GM12875 (cell line): ENCODE results near the gene SCYGR8.

Experiments used
- H3K4me3 ChIP-seq: one replicate; pipeline ENCODE4 v1.5.1; 2011; ENCODE audit warnings: low read depth, low read length, control low read depth
- CTCF ChIP-seq: IDR thresholded peaks from 2 replicates; pipeline ENCODE4 v1.5.1; 2011; ENCODE audit warnings: low read depth, mild to moderate bottlenecking, control low read depth, inconsistent platforms, low read length, moderate library complexity, borderline replicate concordance; ENCODE audit not compliant: insufficient read depth

The SCYGR8 gene

GRCh38 chr2:227761740-227762476 lies 16.2 kb downstream of the SCYGR8 start:
- TF ChIP-seq CTCF, result no peak
- no peak overlapping the region for H3K4me3 ChIP-seq

GRCh38 chr2:227765788-227766372 lies 20.2 kb downstream of the SCYGR8 start:
- TF ChIP-seq CTCF, result no peak
- no peak overlapping the region for H3K4me3 ChIP-seq

- no peak overlapping the region for H3K4me3 ChIP-seq
- TF ChIP-seq CTCF, result peak; percentile 78
Observed at GRCh38 chr2:227766373-227766883, 20.7 kb downstream of the SCYGR8 start.

GRCh38 chr2:227767830-227768229 lies 22.1 kb downstream of the SCYGR8 start:
- no peak overlapping the region for H3K4me3 ChIP-seq
- TF ChIP-seq CTCF, result no peak

GRCh38 chr2:227772197-227772661 lies 26.5 kb downstream of the SCYGR8 start:
- no peak overlapping the region for H3K4me3 ChIP-seq
- TF ChIP-seq CTCF, result no peak

GRCh38 chr2:227772932-227773331 lies 27.2 kb downstream of the SCYGR8 start:
- TF ChIP-seq CTCF, result no peak
- H3K4me3 ChIP-seq, result no peak overlapping the region
